Smooth muscle cell (in vitro differentiated cells): ENCODE results near the gene ELFN2. TPM values are rescaled to one million over a fixed set of nuclear protein-coding genes. Genes with fewer than 3 reads are reported as not detected.

Experiments
- DNase-seq: peaks from one replicate; lab custom pipeline; 2025; ENCODE audit not compliant: unreplicated experiment; lab: John Stamatoyannopoulos, UW
- H2AFZ ChIP-seq: fragments of 200-600 bp; sonication (generic); 2 replicates; pipeline ENCODE4 v1.6.0; 2016; ENCODE audit warnings: antibody characterized with exemption, low read depth, mild to moderate bottlenecking
- H3F3A ChIP-seq: fragments of 200-600 bp; sonication (generic); 2 replicates; pipeline ENCODE4 v1.6.0; 2017; ENCODE audit warnings: antibody characterized with exemption, low read depth
- H3K27ac ChIP-seq: fragments of 200-600 bp; sonication (generic); 2 replicates; pipeline ENCODE4 v1.5.1; 2016; ENCODE audit warnings: low read depth, mild to moderate bottlenecking
- H3K27me3 ChIP-seq: fragments of 200-600 bp; sonication (generic); 2 replicates; pipeline ENCODE4 v1.6.1; 2016; ENCODE audit warnings: low read depth, mild to moderate bottlenecking
- H3K36me3 ChIP-seq: fragments of 200-600 bp; sonication (generic); 2 replicates; pipeline ENCODE4 v1.5.1; 2016; ENCODE audit warnings: low read depth
- H3K4me1 ChIP-seq: fragments of 200-600 bp; sonication (generic); 2 replicates; pipeline ENCODE4 v1.5.1; 2016; ENCODE audit warnings: low read depth
- H3K4me2 ChIP-seq: fragments of 200-600 bp; sonication (generic); 2 replicates; pipeline ENCODE4 v1.6.0; 2016; ENCODE audit warnings: mild to moderate bottlenecking
- H3K4me3 ChIP-seq: fragments of 200-600 bp; sonication (generic); 2 replicates; pipeline ENCODE4 v1.5.1; 2016; ENCODE audit warnings: mild to moderate bottlenecking
- H3K79me2 ChIP-seq: fragments of 200-600 bp; sonication (generic); 2 replicates; pipeline ENCODE4 v1.6.0; 2016; ENCODE audit warnings: low read depth, mild to moderate bottlenecking
- H3K9ac ChIP-seq: fragments of 200-600 bp; sonication (generic); 2 replicates; pipeline ENCODE4 v1.6.0; 2016; ENCODE audit warnings: low read depth
- H3K9me3 ChIP-seq: fragments of 200-600 bp; sonication (generic); replicated peaks from 2 replicates; pipeline ENCODE4 v1.5.1; 2016; ENCODE audit warnings: low read depth
- H4K20me1 ChIP-seq: fragments of 200-600 bp; sonication (generic); 2 replicates; pipeline ENCODE4 v1.6.0; 2016; ENCODE audit warnings: low read depth
- CTCF ChIP-seq: fragments of 200-600 bp; sonication (generic); IDR thresholded peaks from 2 replicates; pipeline ENCODE4 v1.5.1; 2017; ENCODE audit warnings: borderline replicate concordance, mild to moderate bottlenecking, antibody characterized with exemption; ENCODE audit not compliant: insufficient read depth, poor library complexity, severe bottlenecking
- whole genome bisulfite sequencing: methylation state at CpG from one replicate; pipeline ENCODE4 v1.1.7; 2016; ENCODE audit warnings: low lambda C conversion rate; 5-methylcytosine and 5-hydroxymethylcytosine counted together
- polyA plus RNA-seq: library from polyadenylated mRNA; unstranded; fragments of >200 nt; fragmentation: Nextera tagmentation; extraction: Ambion mirVana; gene quantifications from 2 replicates; pipeline ENCODE4 v1.2.1, GENCODE V29; 2016
- total RNA-seq: library from RNA; depleted of rRNA; stranded (reverse); fragments of >200 nt; gene quantifications from 2 replicates; pipeline ENCODE4 v1.2.3, GENCODE V29; 2014

Gene ELFN2
- total and polyA plus RNA-seq, 2 experiments from 2014 or later: 0.63 to 1.3 TPM

GRCh38 chr22:37411655-37412054 lies 15.6 kb downstream of the ELFN2 start:
- Histone ChIP-seq H4K20me1 (no peaks in the 10 kb centered on the region), H3K79me2 (no peaks in the 10 kb centered on the region), H3K4me3 (no peak overlapping the region), H3K27ac (no peak overlapping the region), H3K4me1 (no peaks in the 10 kb centered on the region), H2AFZ (no peak overlapping the region), H3K9me3 (no peaks in the 10 kb centered on the region), H3K27me3 (no peaks in the 10 kb centered on the region), H3K4me2 (no peak overlapping the region), H3K9ac (no peak overlapping the region), H3F3A (no peaks in the 10 kb centered on the region), H3K36me3 (no peaks in the 10 kb centered on the region)
- 85% methylated on average over 4 of the region's 4 CpGs for WGBS
- no peak for TF ChIP-seq CTCF
- DNase-seq: no peak

DNA sequence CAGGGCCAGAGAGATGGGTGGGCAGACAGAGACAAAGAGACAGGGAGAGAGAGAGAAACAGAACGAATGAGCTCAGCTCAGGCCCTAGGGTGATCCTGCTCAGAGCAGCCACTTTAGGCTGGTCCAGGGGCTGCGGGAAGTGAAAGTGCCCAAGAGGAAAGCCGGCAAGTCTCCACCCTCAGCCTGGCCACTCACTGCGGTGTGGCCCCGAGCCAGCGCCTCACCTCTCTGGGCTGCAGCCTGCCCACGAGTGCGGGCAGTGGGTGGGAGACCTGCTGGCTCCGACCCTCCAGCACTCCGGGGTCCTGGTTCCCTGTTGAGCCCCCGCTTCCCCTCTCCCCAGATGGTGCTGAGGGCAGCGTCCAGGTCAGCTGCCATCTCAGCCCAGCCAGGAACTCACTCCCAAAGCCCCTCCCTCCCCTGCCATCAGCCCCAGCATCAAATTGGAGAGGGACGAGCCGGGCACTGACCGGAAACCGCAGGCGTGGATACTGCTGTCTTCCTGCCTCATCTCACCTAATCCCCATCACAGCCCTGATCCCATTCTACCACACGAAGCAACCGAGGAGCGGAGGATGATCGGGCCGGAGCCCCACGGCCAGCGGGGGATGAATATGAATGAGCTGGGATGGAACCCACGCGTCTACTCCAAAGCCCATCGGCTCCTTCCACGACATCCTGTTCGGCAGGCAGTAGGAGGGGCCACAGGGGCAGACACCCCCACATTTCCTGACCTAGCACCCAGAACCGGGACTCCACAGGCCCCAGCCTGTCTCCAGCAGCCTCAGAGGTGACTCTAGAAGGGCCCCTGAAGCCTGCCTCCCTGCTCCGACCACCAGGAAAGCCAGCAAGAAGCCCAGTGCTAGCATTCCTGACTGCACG lies 16.9 kb downstream of the ELFN2 start:
- no peak overlapping the region for H3K9ac ChIP-seq
- no peaks in the 10 kb centered on the region for H3K27me3 ChIP-seq
- H4K20me1 ChIP-seq: no peaks in the 10 kb centered on the region
- no peaks in the 10 kb centered on the region for H3K4me1 ChIP-seq
- 72% methylated on average over 32 of the region's 32 CpGs for WGBS
- DNase-seq: no peak
- no peaks in the 10 kb centered on the region for H3K36me3 ChIP-seq
- no peak for TF ChIP-seq CTCF
- no peaks in the 10 kb centered on the region for H3F3A ChIP-seq
- no peak overlapping the region for H3K4me3 ChIP-seq
- H2AFZ ChIP-seq: no peak overlapping the region
- no peak overlapping the region for H3K4me2 ChIP-seq
- no peaks in the 10 kb centered on the region for H3K79me2 ChIP-seq
- H3K9me3 ChIP-seq: no peaks in the 10 kb centered on the region
- no peak overlapping the region for H3K27ac ChIP-seq

DNA sequence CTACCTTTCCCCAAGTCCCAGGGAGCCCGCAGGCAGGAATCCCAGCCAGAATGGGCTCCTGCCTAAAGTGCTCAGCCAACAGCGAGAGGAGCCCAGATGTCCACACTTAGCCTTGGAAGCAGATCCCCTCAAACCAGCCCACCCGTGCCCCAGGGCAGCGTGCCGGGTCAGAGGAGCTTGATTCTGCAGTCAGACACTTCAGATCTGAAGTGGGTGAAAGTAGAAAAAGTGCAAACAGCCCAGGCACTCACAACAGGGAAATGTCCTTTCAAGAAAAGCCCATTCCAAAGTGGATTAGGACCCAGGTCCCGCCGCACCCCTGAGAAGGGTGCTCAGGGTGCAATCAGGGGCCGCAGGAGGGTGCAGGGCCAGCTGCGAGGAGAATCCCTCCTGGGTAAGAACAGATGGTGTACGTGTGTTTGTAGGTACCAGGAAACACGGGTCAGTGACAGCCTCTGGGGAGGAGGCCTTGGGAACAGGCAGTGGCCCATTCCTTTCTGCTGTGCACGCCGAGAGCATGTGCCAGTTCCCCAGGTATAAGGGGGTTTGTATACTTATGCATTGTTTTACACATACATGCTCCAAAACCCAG lies 17.7 kb downstream of the ELFN2 start:
- no peaks in the 10 kb centered on the region for H3F3A ChIP-seq
- no peak for DNase-seq
- no peak for TF ChIP-seq CTCF
- no peak overlapping the region for H3K9ac ChIP-seq
- H3K4me1 ChIP-seq: no peaks in the 10 kb centered on the region
- H3K9me3 ChIP-seq: no peaks in the 10 kb centered on the region
- no peaks in the 10 kb centered on the region for H3K27me3 ChIP-seq
- no peak overlapping the region for H3K27ac ChIP-seq
- H3K4me2 ChIP-seq: no peak overlapping the region
- WGBS: 90% methylated on average over 13 of the region's 13 CpGs
- no peak overlapping the region for H3K4me3 ChIP-seq
- no peaks in the 10 kb centered on the region for H3K36me3 ChIP-seq
- H2AFZ ChIP-seq: no peak overlapping the region
- H4K20me1 ChIP-seq: no peaks in the 10 kb centered on the region
- no peaks in the 10 kb centered on the region for H3K79me2 ChIP-seq
